ENCODE measurements around the gene MTMR2. TPM values are rescaled to one million over a fixed set of nuclear protein-coding genes. Genes with fewer than 3 reads are reported as not detected.

Gene MTMR2
- total RNA-seq, 1 experiment from 2014 or later: 59.0 TPM

- no peak overlapping the region for H4K91ac ChIP-seq (ENCODE audit: insufficient read length, low read depth, low read length)
- Mint-ChIP-seq H3K27ac (no peak overlapping the region), H3K4me3 (no peak overlapping the region), H3K9me3 (no peaks in the 10 kb centered on the region), H3K4me1 (no peaks in the 10 kb centered on the region), H3K36me3 (ENCODE audit: insufficient read depth in 1 of 3, low read depth in 3 of 3) (peaks cover 11 to 61% (median 58%) of the 10 kb centered on the region in 3 experiments; a peak in 6 of 7 replicates), H3K27me3 (ENCODE audit: low read depth) (no peaks in the 10 kb centered on the region)
- H4K5ac ChIP-seq (ENCODE audit: insufficient read length, low read depth, low read length): no peak overlapping the region
- H3K27ac ChIP-seq (ENCODE audit: insufficient read length, low read depth, low read length): no peak overlapping the region
- H3K56ac ChIP-seq (ENCODE audit: insufficient read length, low read depth, low read length): no peak overlapping the region
- H3K79me2 ChIP-seq (ENCODE audit: insufficient read depth, low read length): no peaks in the 10 kb centered on the region
- no peak overlapping the region for H2BK12ac ChIP-seq (ENCODE audit: insufficient read length, low read depth, low read length)
- no peak overlapping the region for H2AK5ac ChIP-seq (ENCODE audit: insufficient read length, low read length)
- no peak overlapping the region for H3K9ac ChIP-seq (ENCODE audit: extremely low read depth, insufficient read length, low read length)
- no CpG with 5 or more reads among the region's 2 CpGs for WGBS (ENCODE audit: extremely low coverage, insufficient read length, low lambda C conversion rate)
- no peaks in the 10 kb centered on the region for H3K79me1 ChIP-seq (ENCODE audit: insufficient read depth, low read depth, low read length, poor library complexity, severe bottlenecking)
- H2BK15ac ChIP-seq (ENCODE audit: low read depth, low read length): no peak overlapping the region
- H4K20me1 ChIP-seq (ENCODE audit: control insufficient read depth, insufficient read depth, insufficient read length): no peaks in the 10 kb centered on the region
- H3K14ac ChIP-seq (ENCODE audit: insufficient read depth, low read length): no peak overlapping the region
- H3K18ac ChIP-seq (ENCODE audit: insufficient read length, low read depth, low read length): no peak overlapping the region
- no peak overlapping the region for H3K23ac ChIP-seq (ENCODE audit: insufficient read length, low read depth, low read length)
- no peak overlapping the region for H2BK5ac ChIP-seq (ENCODE audit: insufficient read length, low read length)
- H3K4ac ChIP-seq (ENCODE audit: low read depth, low read length): no peak overlapping the region
- no peaks in the 10 kb centered on the region for H3K23me2 ChIP-seq (ENCODE audit: insufficient read length, low read depth, low read length, poor library complexity, severe bottlenecking)
- no peak overlapping the region for H3T11ph ChIP-seq (ENCODE audit: low read length)
- TF ChIP-seq, protein P1, sequence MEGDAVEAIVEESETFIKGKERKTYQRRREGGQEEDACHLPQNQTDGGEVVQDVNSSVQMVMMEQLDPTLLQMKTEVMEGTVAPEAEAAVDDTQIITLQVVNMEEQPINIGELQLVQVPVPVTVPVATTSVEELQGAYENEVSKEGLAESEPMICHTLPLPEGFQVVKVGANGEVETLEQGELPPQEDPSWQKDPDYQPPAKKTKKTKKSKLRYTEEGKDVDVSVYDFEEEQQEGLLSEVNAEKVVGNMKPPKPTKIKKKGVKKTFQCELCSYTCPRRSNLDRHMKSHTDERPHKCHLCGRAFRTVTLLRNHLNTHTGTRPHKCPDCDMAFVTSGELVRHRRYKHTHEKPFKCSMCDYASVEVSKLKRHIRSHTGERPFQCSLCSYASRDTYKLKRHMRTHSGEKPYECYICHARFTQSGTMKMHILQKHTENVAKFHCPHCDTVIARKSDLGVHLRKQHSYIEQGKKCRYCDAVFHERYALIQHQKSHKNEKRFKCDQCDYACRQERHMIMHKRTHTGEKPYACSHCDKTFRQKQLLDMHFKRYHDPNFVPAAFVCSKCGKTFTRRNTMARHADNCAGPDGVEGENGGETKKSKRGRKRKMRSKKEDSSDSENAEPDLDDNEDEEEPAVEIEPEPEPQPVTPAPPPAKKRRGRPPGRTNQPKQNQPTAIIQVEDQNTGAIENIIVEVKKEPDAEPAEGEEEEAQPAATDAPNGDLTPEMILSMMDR (conservative IDR thresholded peaks at IDR 0.05): no peak
- no peak overlapping the region for H2AFZ ChIP-seq (ENCODE audit: low read length)
- H2BK120ac ChIP-seq (ENCODE audit: low read depth, low read length, poor library complexity, severe bottlenecking): no peak overlapping the region
- no peak overlapping the region for H3K4me2 ChIP-seq (ENCODE audit: insufficient read depth, insufficient read length, low read length)
- DNase-seq: no peak
- no peak overlapping the region for H2BK20ac ChIP-seq (ENCODE audit: low read depth, low read length, poor library complexity, severe bottlenecking)
- H3K4me1 ChIP-seq (ENCODE audit: insufficient read depth, low read length): no peaks in the 10 kb centered on the region
- H3K27me3 ChIP-seq (ENCODE audit: insufficient read depth, low read length): no peaks in the 10 kb centered on the region
- H3K9me3 ChIP-seq (ENCODE audit: control insufficient read depth, low read depth, low read length): no peaks in the 10 kb centered on the region
- no peak overlapping the region for H4K8ac ChIP-seq (replicated peaks; ENCODE audit: insufficient read length, low read depth, low read length)
Measured at GRCh38 chr11:95821640-95822039, 102.3 kb downstream of the MTMR2 start.

Data from H9 (cell line).